ENCODE results near the gene ASB4.

The ASB4 gene

GRCh38 chr7:95553939-95554338 is 68.2 kb downstream of the ASB4 start:
- no peak for DNase-seq (ENCODE audit: low spot score)

GRCh38 chr7:95556777-95557176 is 71.0 kb downstream of the ASB4 start:
- DNase-seq (ENCODE audit: low spot score), result no peak

- DNase-seq (ENCODE audit: low spot score), result no peak
Measured at GRCh38 chr7:95558864-95559263, 73.1 kb downstream of the ASB4 start.

- DNase-seq (ENCODE audit: low spot score), result no peak
Measured at GRCh38 chr7:95560674-95561073, 74.9 kb downstream of the ASB4 start.

- DNase-seq (ENCODE audit: low spot score), result no peak
Measured at GRCh38 chr7:95569720-95570119, 84.0 kb downstream of the ASB4 start.

- DNase-seq (ENCODE audit: low spot score), result no peak
Measured at GRCh38 chr7:95577137-95577536, 91.4 kb downstream of the ASB4 start.

GRCh38 chr7:95578299-95578855 is 92.6 kb downstream of the ASB4 start:
- no peak for DNase-seq (ENCODE audit: low spot score)

GRCh38 chr7:95579318-95579717 is 93.6 kb downstream of the ASB4 start:
- no peak for DNase-seq (ENCODE audit: low spot score)

GRCh38 chr7:95581467-95581866 is 95.7 kb downstream of the ASB4 start:
- no peak for DNase-seq (ENCODE audit: low spot score)

GRCh38 chr7:95582578-95583293 is 97.0 kb downstream of the ASB4 start:
- DNase-seq (ENCODE audit: low spot score), result no peak

- DNase-seq (ENCODE audit: low spot score), result no peak
Measured at GRCh38 chr7:95583834-95584621, 98.3 kb downstream of the ASB4 start.

GRCh38 chr7:95584769-95585425 is 99.2 kb downstream of the ASB4 start:
- no peak for DNase-seq (ENCODE audit: low spot score)

GRCh38 chr7:95585426-95585789 is 99.7 kb downstream of the ASB4 start:
- no peak for DNase-seq (ENCODE audit: low spot score)

GRCh38 chr7:95586951-95587301 is 101.2 kb downstream of the ASB4 start:
- no peak for DNase-seq (ENCODE audit: low spot score)

GRCh38 chr7:95589031-95589430 is 103.3 kb downstream of the ASB4 start:
- DNase-seq (ENCODE audit: low spot score), result no peak

GRCh38 chr7:95589766-95590165 is 104.0 kb downstream of the ASB4 start:
- DNase-seq (ENCODE audit: low spot score), result no peak
